GM12878 (cell line): ENCODE measurements around the gene ZBTB21. TPM values are rescaled to one million over a fixed set of nuclear protein-coding genes. Genes with fewer than 3 reads are reported as not detected.

Experiments
- ATAC-seq: fragments of 200-7000 bp; cut with Tn5 transposase; 3 replicates; pipeline ENCODE4 v1.9.1; 2020; ENCODE audit warnings: mild to moderate bottlenecking, moderate library complexity
- BruUV-seq: library from RNA; stranded (reverse); fragments of 400-500 nt; replicated peaks from 2 replicates; lab custom pipeline; 2021; lab: Mats Ljungman, UMichigan
- CTCF ChIA-PET: fragments of 300-600 bp; sonication (Branson Sonifier 250); formaldehyde crosslinking; extraction: SDS; loops from one replicate; lab custom pipeline; 2021; ENCODE audit warnings: inconsistent platforms; lab: Yijun Ruan, JAX
- POLR2A ChIA-PET: fragments of 350-600 bp; formaldehyde crosslinking; extraction: SDS; loops from one replicate; lab custom pipeline; 2021; ENCODE audit warnings: inconsistent platforms; lab: Charles Lee
- RAD21 ChIA-PET: fragments of 300-600 bp; sonication (Branson Sonifier 250); formaldehyde crosslinking; loops from one replicate; lab custom pipeline; 2023; ENCODE audit warnings: antibody characterized with exemption; ENCODE audit not compliant: unreplicated experiment; lab: Charles Lee
- SMC1A ChIA-PET: fragments of 300-600 bp; sonication (Branson Sonifier 250); formaldehyde crosslinking; loops from one replicate; lab custom pipeline; 2023; ENCODE audit not compliant: unreplicated experiment, uncharacterized antibody; lab: Charles Lee
- DNase-seq: peaks from one replicate; pipeline ENCODE4 v3.0.0-alpha.2; 2011; ENCODE audit warnings: low read depth, low spot score
- FAIRE-seq: peaks from 3 replicates; lab custom pipeline; 2011; peaks lifted over from hg19 to GRCh38; lab: Jason Lieb, UNC
- H2AFZ ChIP-seq: 2 replicates; pipeline ENCODE4 v1.6.0; 2011; ENCODE audit warnings: low read depth, low read length, control low read depth; ENCODE audit not compliant: control insufficient read depth
- H3K27ac ChIP-seq: 2 replicates; pipeline ENCODE4 v1.5.1; 2011; ENCODE audit warnings: control low read depth; ENCODE audit not compliant: control insufficient read depth, insufficient read depth
- H3K27me3 ChIP-seq, 2 experiments: replicated peaks in 1 of 2; 2 replicates each; pipeline versions ENCODE4 v1.6.0 to v1.6.1; 2011; ENCODE audit warnings: low read length in 1 of 2; ENCODE audit not compliant: control insufficient read depth in 2 of 2, insufficient read depth in 2 of 2
- H3K36me3 ChIP-seq, 2 experiments: 2 replicates each; pipeline ENCODE4 v1.5.1; 2011; ENCODE audit warnings: low read length in 1 of 2; ENCODE audit not compliant: control insufficient read depth in 2 of 2, insufficient read depth in 2 of 2
- H3K4me1 ChIP-seq: 2 replicates; pipeline ENCODE4 v1.6.1; 2011; ENCODE audit warnings: mild to moderate bottlenecking, low read length, moderate library complexity, mixed read lengths; ENCODE audit not compliant: control insufficient read depth, insufficient read depth
- H3K4me2 ChIP-seq: 2 replicates; pipeline ENCODE4 v1.6.0; 2011; ENCODE audit warnings: control low read depth; ENCODE audit not compliant: control insufficient read depth, insufficient read depth
- H3K4me3 ChIP-seq: fragments of 200-600 bp; sonication (generic); 2 replicates; pipeline ENCODE4 v1.5.1; 2016
- H3K79me2 ChIP-seq: 2 replicates; pipeline ENCODE4 v1.6.0; 2011; ENCODE audit warnings: low read length; ENCODE audit not compliant: control insufficient read depth, insufficient read depth
- H3K9ac ChIP-seq: 2 replicates; pipeline ENCODE4 v1.8.0; 2011; ENCODE audit warnings: low read length, control low read depth, mixed read lengths; ENCODE audit not compliant: control insufficient read depth, insufficient read depth
- H3K9me3 ChIP-seq: replicated peaks from 3 replicates; pipeline ENCODE4 v1.5.1; 2011; ENCODE audit warnings: mild to moderate bottlenecking, low read length; ENCODE audit not compliant: control insufficient read depth, insufficient read depth
- H4K20me1 ChIP-seq: 2 replicates; pipeline ENCODE4 v1.6.0; 2011; ENCODE audit not compliant: control insufficient read depth, insufficient read depth
- DPF2 ChIP-seq: fragments of 450-650 bp; IDR thresholded peaks from 2 replicates; pipeline ENCODE4 v1.6.1; 2017; ENCODE audit warnings: mild to moderate bottlenecking
- IKZF1 ChIP-seq: fragments of 450-650 bp; conservative IDR thresholded peaks from 2 replicates; pipeline ENCODE4 v1.6.1; 2017; ENCODE audit warnings: antibody characterized with exemption, mild to moderate bottlenecking
- MEF2B ChIP-seq: fragments of 450-650 bp; IDR thresholded peaks from 2 replicates; pipeline ENCODE4 v1.6.1; 2018; ENCODE audit warnings: mild to moderate bottlenecking, moderate library complexity; ENCODE audit not compliant: partially characterized antibody, poor library complexity, severe bottlenecking
- PBX3 ChIP-seq: IDR thresholded peaks from 2 replicates; pipeline ENCODE4 v1.6.1; 2011; ENCODE audit warnings: mild to moderate bottlenecking, low read depth, low read length, moderate library complexity; ENCODE audit not compliant: insufficient replicate concordance
- RUNX3 ChIP-seq: IDR thresholded peaks from 2 replicates; pipeline ENCODE4 v1.6.1; 2012; ENCODE audit warnings: low read length, inconsistent platforms
- SREBF1 ChIP-seq: IDR thresholded peaks from 2 replicates; pipeline ENCODE4 v1.6.1; 2012; ENCODE audit warnings: mild to moderate bottlenecking, low read length
- WGBS: methylation state at CpG from one replicate; pipeline ENCODE4 v1.1.6; 2016; ENCODE audit warnings: low lambda C conversion rate; ENCODE audit not compliant: insufficient replicate concordance, insufficient coverage; ENCODE audit errors: missing lambda C conversion rate; 5-methylcytosine and 5-hydroxymethylcytosine counted together
- in situ Hi-C: fragments of 300-500 bp; cut with MboI; formaldehyde crosslinking; loops from 9 replicates; pipeline ENCODE4 v1.14.3; 2018; ENCODE audit warnings: mixed read lengths
- intact Hi-C: fragments of 100-400 bp; cut with micrococcal nuclease; formaldehyde crosslinking; loops from one replicate; pipeline ENCODE4 v1.14.2; 2022; ENCODE audit not compliant: unreplicated experiment
- polyA plus RNA-seq, 11 experiments: library from polyadenylated mRNA; depleted of rRNA in 4 of 11; unstranded in 6 of 11; stranded (reverse) in 5 of 11; fragments of >200 nt; fragmentation: Nextera tagmentation in 4 of 11; fragmentation: Illumina TruSeq in 1 of 11; extraction: Ambion mirVana in 4 of 11; extraction: Trizol in 1 of 11; gene quantifications; 1 replicate in 1 of 11; 2 replicates in 10 of 11; pipeline versions ENCODE4 v1.2.1 to v1.2.3, GENCODE V29; 2011 to 2016; ENCODE audit warnings: inconsistent platforms in 2 of 11, missing spikeins in 2 of 11, low read depth in 1 of 11
- total RNA-seq, 4 experiments: library from RNA; depleted of rRNA in 3 of 4; stranded (reverse); fragments of >200 nt in 3 of 4; fragmentation: Illumina TruSeq in 1 of 4; extraction: Trizol in 1 of 4; gene quantifications; 2 replicates each; pipeline versions ENCODE4 v1.2.1 to v1.2.3, GENCODE V29; 2013 to 2021

The ZBTB21 gene
- total and polyA plus RNA-seq, 10 of the 15 experiments (the other 5 are each of a cell fraction or from before 2014, with no cell fraction given) = 1.8 to 21.6 (median 10.6) TPM

GRCh38 chr21:42032266-42032665, 22.1 kb upstream of the ZBTB21 start:
- no peak overlapping the region for H3K9ac ChIP-seq
- no peaks in the 10 kb centered on the region; the same call in 2 of the 3 replicates for H3K9me3 ChIP-seq
- peaks cover 13% of the 10 kb centered on the region for H3K4me1 ChIP-seq
- no TSS peak for BruUV-seq
- H3K27ac ChIP-seq = no peak overlapping the region
- SMC1A ChIA-PET = interaction anchor here (2.1 kb wide), 1 partner anchor 76 kb away, joined by 8 read pairs; no protein-coding TSS in a partner anchor
- no peaks in the 10 kb centered on the region for H3K36me3 ChIP-seq
- H4K20me1 ChIP-seq = no peaks in the 10 kb centered on the region
- H3K4me2 ChIP-seq = peak overlapping the region; percentile 39; the same call in 1 of the 2 replicates
- POLR2A ChIA-PET = no interaction called here
- no peak overlapping the region for H3K4me3 ChIP-seq
- intact Hi-C loops (no loop called here), in situ Hi-C loops (no loop called here)
- RAD21 ChIA-PET = no interaction called here
- 46% methylated on average over 2 of the region's 2 CpGs for WGBS
- no peaks in the 10 kb centered on the region for H3K79me2 ChIP-seq
- H2AFZ ChIP-seq = no peak overlapping the region
- ATAC-seq = peak; percentile 30; the same call in 1 of the 3 replicates
- FAIRE-seq = no peak
- DNase-seq = no peak
- no peaks in the 10 kb centered on the region for H3K27me3 ChIP-seq
- CTCF ChIA-PET = interaction anchor here (0.9 to 1.5 kb wide), 3 partner anchors 14 to 85 kb away, joined by 3 to 4 read pairs (median 3); no protein-coding TSS in a partner anchor
- TF ChIP-seq SREBF1 = no peak

DNA sequence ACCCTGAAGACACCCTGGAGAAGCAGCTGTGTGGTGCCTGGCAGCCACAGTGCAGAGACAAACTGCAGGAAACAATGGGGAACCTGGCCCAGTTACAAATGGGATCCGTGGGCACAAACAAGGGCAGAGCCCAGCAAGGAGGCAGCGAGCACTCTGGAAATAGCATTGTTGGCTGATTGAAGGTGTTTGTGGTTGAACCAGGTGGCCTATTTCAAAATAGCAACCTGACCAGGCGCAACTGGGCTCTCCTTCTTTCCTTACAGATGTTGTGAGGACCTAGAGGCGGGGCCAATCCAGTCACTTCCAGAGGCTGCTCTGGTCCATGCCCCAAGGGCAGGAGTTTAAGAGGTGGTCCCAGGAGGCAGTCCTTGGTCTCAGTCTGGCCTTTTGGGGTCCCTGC, 21.7 kb upstream of the ZBTB21 start:
- no peak overlapping the region for H3K27ac ChIP-seq
- no TSS peak for BruUV-seq
- no peaks in the 10 kb centered on the region for H3K36me3 ChIP-seq
- in situ Hi-C loops = no loop called here
- H3K9me3 ChIP-seq = no peaks in the 10 kb centered on the region; the same call in 2 of the 3 replicates
- CTCF ChIA-PET = interaction anchor here (0.6 to 1.5 kb wide), 4 partner anchors 14 to 86 kb away, joined by 3 to 4 read pairs (median 3); no protein-coding TSS in a partner anchor
- H3K4me2 ChIP-seq = peak overlapping the region; percentile 39; the same call in 1 of the 2 replicates
- no peak overlapping the region for H3K4me3 ChIP-seq
- TF ChIP-seq IKZF1 (peak; percentile 38; the same call in 1 of the 2 replicates), DPF2 (0 out of 2 replicates have a peak, but pooled peaks have one; percentile 19), MEF2B (peak; percentile 37), RUNX3 (peak; percentile 29; the same call in 1 of the 2 replicates), PBX3 (no peak)
- TF ChIP-seq, all 136 proteins: peak for 4
- ChIA-PET SMC1A (interaction anchor here (2.1 kb wide), 1 partner anchor 76 kb away, joined by 8 read pairs; no protein-coding TSS in a partner anchor), RAD21 (no interaction called here), POLR2A (no interaction called here)
- Histone ChIP-seq H3K4me1 (peaks cover 13% of the 10 kb centered on the region), H3K79me2 (no peaks in the 10 kb centered on the region), H3K9ac (no peak overlapping the region), H3K27me3 (no peaks in the 10 kb centered on the region), H2AFZ (peak overlapping the region; percentile 24; the same call in 1 of the 2 replicates), H4K20me1 (no peaks in the 10 kb centered on the region)
- intact Hi-C loops = no loop called here
- DNase-seq = no peak
- peak; percentile 40 for ATAC-seq
- 11% methylated on average over 4 of the region's 4 CpGs for WGBS
- FAIRE-seq = peak; percentile 7
